HG03342 (cell line): Measurements from ENCODE around the gene TMCC3.
"Not testable (repeated sequence)": the region's sequence is repeated elsewhere in the genome, so short reads cannot be mapped to it uniquely, and the experiment has no call there.

Experiments
- ATAC-seq: cut with Tn5 transposase; IDR thresholded peaks from one replicate; pipeline ENCODE4 v1.9.1; 2021; ENCODE audit warnings: mild to moderate bottlenecking, moderate library complexity; ENCODE audit not compliant: unreplicated experiment

The TMCC3 gene

DNA sequence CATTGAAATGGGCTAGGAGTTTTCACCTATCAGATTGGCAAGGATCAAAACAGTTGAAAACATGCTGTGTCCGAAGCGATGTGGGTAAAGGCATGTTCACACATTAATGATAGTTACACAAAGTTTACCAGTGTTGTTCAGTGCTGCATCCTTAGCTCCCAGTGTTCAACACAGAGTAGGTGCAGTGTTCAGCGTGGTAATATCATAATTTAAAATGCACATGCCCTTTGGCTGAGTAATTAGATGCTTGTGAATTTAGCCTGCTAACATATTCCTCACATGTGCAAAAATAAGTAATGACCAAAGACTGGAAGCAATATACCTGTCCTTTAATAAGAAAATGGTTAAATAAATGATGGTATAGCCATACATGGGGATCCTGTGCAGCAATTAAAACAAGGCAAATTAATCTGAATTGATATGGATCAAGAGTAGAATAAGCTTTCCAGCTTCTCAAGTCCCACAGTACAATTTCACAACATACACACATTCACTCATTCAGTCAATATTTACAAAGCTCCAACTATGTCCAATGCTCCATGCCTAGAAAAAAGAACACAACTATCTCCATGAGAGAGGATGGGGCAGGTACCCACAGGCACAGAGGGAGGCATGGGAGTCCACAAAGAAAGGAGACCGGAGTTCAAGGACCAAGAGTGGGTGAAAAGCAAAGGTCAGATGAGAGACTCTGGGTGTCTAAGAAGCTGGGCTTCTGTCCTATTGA, 12.8 kb downstream of the TMCC3 start:
- ATAC-seq = no peak

DNA sequence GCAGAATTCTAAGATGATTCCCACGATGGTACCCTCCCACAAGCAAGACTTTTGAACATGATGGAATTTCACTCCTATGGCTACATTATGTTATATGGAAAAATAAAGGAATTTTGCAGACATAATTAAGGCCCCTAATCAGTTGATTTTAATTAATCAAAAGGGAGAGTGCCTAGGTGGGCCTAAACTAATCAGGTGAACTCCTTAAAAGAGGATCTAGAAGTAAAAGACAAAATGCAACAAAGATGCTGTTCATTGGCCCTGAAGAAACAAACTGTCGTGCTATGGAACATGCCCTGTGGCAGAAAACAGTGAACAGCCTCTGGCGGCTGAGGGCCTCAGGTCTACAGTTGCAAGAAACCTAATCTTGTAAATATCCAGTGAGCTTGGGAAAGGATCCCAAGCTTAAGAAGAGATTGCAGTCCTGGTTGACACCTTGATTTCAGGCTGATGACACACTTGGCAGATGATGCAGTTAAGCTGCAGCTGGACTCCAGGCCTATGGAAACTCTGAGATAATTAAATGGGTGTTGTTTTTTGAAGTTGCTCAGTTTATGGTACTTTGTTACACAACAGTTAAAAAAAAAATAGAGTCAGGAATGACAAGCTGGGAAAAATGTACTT, 13.8 kb downstream of the TMCC3 start:
- no peak for ATAC-seq

DNA sequence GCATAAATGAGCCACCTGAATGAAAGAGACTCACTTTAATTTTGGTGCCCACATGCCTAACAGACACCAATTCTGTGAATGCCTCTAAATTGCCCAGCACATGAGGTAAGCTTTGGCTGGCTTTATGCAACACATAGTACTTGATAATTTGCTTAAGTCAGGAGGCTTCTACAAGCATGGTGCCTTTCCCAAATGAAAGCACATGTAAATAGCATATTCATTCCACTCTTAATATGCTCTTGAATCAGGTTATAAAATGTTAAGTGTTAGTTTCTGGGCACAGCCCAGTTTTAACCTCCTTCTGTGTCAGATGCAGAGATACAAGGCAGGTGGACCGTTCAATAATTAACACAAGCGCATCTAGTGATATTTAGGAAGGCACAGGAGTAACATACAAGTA, 15.6 kb downstream of the TMCC3 start:
- ATAC-seq = no peak

DNA sequence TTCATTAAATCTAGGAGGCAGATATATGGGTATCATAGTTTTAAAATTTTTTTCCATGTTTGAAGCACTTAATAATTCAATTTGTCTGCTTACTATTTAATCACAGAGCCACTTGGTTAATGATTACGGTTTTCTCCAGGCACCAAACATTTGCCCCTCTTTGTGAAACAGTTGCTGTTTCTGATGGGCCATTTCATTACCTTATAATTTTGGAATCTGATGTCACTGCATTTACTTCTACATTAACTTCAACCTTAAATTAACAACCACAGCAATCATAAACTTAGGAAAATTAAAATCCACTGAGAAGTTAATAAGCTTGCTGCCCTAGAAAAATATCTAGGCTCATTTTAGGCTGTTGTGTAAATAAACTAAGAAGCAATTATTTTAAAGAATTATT, 17.0 kb downstream of the TMCC3 start:
- no peak for ATAC-seq

DNA sequence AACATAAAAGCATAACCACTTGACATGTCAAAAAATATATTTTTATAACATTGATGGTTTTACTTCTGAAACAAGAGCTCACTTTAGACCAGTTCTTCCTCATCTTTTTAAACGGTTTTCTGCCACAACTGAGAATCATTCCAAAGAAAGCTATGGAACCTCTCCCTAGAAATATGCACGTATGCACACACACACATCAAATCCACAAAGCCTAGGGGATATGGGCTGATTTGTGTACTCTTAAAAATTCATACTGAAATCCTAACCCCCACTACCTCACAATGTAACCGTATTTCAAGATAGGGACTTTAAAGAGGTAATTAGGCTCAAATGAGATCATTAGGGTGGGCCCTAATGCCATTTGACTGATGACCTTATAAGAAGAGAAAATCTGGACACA, 19.3 kb downstream of the TMCC3 start:
- ATAC-seq = no peak

DNA sequence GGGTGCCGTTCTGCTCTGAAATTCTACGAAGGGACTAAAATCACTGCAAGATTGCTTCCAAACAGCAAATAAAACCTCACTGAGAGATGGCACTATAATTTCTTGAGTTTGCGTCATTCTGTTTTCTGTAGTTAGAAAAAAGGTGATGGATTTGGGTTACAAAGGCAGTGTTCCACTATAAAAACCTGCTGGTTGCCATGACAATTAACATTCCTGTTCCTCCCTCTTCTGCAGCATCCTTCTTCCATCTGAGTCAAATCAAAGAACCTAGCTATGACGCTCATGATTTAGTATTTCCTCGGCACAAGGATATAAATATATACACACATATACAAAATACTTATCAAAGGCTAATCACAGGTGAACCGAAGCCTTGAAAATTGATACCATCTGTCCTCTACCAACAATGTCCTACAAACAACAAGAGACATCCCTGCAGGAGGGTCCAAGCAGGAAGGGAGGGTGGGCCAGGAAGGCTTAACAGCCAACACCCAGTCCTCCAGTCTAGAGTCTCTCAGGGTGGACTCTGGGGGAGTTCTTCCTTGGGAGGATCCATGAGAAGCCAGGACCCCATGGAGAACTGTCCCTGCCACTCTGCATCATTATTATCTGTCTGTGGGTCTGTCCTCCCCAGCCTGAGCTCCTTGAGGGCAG, 21.4 kb downstream of the TMCC3 start:
- ATAC-seq = no peak

DNA sequence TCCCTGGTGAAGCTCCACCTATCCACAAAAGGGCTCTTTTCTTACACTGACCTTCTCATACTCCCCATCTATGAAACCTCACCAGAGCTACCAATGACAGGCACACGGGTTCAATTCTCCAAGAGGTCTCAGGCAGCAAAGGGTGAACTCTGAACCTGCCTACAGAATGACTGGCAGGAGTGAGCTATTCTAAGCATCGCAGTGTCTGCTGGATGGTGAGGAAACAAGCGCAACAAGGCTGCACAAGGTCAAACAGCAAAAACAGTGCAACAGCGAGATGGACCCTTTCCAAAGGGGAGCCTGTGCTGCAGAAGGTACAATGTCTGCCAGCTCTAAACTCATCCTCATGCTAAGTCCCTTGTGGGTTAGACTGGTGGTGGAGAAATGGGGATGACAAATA, 22.0 kb downstream of the TMCC3 start:
- ATAC-seq = no peak

DNA sequence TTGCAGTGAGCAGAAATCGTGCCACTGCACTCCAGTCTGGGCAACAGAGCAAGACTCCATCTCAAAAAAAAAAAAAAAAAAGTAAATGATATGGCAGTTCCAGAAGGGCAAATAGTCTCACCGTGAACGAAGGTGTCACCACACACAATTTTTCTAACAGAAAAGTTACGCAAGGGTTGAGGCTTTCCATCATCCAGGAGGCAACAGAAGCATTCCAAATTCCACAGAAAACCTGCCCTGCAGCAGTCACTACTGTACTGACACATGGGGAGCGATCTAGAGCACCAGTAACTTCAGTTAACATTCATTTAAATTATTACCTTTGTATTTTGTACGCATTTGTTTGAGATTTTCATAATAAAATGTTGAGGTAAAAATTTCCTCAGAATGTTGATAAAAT, 24.8 kb downstream of the TMCC3 start:
- ATAC-seq = no peak

DNA sequence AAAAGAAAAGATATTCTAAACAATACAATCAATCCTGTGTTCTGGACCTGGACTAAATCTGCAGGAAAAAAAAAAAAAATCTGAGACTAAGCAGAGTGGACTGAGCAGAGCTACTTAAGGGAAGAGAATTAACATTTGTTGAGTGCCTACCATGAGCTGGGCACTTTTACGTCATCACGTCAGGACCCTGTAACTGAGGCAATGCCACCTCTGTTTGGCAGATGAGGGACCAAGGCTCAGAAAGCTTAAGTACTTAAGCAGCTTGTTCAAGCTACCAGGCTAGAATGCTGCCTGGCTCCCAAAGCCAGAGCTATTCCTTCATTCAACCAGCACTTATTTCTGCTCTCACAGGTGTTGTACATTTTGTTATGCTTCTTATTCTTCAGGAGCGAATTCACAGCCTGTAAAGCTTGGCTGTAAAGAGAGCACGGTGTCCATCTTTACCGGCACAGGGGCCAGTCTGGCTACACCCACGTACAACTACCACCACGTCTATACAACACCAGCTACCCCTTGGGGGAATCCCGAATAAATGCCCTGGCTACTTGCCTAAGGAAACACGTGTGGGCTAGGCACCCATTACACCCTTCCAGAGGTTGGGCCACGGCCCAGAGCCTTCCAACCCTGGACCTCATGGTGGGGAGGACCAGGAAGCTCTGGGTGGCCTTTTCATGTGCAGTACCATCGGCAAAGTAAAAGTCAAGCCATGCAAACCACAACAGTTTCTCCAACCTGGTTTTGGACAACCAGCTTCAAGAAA, 27.0 kb downstream of the TMCC3 start:
- no peak for ATAC-seq

DNA sequence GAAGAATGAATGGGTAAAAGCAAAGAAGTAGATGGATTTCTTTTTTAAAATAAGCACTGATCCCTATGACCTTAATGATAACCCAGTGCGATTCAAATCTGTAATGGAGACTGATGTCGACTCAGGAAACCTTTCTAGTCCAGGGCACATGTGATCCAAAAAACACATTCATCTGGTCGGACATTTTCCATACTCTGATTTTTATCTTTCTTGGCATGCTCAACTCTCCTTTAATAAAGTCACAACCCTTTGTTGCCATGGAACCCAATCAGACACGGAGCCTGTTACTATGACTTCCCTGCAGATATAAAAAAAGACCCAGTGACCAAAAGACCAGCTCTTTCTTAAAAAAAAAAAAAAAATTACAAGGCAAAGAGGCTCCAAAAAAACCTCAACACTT, 27.9 kb downstream of the TMCC3 start:
- no peak for ATAC-seq

DNA sequence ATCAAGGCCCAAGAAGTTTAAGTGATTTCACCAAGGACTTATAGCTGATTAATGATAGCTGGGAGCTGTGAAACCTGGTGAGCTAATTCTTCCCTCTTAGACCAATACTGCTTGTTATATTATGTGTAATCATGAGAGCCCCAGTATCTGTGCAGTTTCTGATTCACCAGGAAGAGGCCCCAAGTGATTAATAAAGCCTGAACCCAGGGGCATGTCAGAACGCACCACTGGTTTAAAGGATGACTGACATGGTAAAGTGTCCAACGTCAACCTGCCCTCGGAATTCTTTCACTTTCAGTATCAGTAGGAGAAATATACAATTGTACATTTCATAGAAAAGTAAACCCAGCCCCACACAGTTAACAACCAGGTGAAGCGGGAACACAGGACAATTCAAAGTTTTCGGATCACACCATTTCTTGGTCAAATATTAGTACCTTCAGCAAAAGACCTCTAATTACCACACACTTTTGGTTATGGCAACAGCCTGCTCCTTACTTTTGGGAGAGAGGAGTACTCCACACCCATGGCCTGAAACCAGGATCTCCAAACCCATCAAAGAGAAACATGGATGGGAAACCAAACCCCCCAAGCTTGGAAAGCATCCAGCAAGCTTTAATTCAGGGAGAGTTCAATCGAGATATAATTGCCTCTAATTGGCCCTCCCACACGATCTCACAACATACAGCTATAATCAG, 28.5 kb downstream of the TMCC3 start:
- ATAC-seq = peak; percentile 96

DNA sequence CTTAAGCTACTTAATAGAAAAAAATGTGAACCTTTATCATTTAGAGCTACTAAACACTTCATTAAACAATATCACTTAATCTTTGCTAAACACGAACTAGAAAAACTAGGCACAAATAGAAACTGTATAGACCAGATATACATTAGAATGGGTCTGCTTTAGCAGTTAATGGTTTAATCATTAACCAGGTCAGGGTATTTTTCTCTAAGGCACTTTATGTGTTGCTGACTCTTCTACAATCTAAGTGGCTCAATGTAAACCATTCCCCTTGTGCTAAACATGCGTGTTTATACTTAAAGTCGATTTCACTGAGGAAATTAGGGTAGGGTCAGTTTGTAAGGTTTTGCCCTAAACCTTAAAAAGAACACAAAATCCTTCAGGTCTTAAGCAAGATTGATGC, 29.7 kb downstream of the TMCC3 start:
- no peak for ATAC-seq

DNA sequence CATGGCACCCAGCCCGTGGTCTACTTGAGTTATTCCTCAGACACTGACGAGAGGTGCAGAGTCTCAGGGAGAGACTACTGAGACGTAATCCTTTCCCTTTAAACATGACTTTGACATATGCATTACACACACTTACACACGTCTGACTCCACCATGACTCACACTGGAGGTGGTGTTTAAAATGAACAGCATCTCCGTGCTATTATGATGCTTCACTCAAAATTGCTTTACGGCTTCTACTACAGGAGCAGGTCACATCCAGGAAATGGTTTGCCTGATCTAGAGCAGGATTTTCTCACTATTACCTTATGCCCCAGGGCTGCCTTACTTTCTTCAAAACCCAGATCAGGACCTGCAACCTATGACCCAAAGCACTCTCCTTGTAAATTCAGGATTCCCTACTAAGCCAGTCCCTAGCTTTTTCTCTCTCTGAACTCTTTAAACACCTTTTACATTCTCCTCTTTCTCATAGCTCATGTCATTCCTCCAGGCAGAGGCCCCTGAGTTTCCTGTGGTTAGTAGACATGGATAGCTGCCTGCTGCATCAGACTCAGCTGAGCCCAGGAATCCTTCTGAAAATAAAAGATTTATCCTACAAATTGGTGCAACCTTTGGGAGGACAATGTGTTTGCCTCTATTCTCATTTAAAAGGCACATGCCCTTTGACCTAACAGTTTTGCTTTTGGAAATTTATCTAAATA, 31.2 kb downstream of the TMCC3 start:
- no peak for ATAC-seq

DNA sequence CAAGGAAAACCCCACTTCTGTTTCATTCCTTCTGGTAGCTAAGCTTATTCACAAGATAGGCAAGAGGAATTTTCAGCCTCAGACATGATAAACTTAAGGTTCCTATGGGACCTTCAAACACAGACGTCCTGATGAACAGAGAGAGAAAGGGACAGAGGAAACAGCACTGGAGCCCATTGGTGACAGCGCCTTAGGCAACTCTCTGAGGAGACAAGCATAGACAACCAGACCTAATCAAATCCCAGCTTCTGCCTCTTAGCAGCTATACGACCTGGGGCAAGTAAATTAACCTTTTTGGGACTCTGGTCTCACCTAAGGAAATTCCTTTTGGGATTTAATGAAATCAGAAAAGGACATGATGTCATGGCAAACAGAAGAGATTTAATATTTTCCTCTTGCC, 33.3 kb downstream of the TMCC3 start:
- ATAC-seq = no peak

DNA sequence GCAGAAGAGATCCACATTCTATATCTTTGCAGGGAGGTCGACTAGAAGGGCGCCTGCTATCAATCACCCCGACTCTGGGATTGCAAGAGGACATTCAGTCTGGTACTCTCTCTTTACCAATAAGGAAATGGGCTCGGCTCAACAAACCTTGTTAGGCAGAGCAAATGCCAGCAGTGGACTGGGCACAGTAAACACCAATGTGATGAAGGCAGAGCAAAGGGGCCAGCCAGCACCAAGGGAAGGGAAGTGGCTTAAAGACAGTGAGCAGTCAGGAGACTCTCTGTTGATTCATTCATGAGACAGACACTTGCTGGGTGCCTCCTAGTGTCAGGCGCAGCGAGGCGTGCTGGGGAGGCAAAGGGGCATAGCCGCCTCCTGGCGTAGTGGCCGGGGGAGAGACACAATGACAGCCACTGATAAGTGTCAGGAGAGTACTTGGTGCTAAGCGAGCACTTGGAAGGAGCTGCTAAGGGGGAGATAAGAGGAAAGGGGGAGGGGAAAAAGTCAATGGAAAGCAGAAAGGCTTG, 34.1 kb downstream of the TMCC3 start:
- ATAC-seq = no peak

DNA sequence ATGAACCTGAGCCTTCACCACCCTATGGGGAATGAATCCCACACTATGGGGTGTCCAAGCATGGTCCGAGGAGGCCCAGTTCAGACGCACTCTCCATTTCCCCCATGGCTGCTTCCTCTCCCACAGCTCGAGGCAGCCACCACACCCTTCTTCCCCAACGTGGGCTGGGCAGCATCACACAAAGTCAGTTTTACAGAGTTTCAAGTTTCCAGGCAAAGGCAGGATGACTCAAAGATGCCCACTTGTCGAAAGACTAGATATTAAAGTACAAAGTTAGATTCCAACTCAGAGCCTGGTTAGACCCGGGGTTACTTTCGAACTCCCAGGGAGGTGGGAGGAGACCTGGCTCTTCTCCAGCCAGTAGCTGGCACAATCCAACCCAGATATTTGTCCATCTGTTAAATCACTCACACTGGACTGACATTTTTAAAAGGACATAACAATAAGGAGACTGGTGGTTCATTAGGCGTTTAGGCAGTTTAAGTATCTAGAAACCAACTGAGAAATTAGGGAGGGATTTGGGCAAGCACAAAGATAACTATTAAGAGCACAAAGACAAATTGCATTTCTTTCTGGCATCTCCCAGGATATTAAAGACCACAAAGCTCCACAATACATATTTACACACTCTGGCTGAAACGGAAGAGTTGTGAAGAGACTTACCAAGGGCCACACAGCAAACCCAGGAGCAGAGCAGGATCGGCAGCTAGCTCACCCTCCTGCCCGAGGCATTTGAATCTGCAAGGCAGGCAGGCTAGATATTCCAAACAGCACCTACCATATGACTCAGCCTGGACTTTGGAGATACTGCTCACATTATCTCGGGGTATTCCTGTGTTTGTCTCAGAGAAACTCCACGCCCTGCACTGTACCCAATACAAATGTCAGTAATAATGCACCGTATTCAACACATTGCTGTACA, 34.8 kb downstream of the TMCC3 start:
- ATAC-seq = no peak

DNA sequence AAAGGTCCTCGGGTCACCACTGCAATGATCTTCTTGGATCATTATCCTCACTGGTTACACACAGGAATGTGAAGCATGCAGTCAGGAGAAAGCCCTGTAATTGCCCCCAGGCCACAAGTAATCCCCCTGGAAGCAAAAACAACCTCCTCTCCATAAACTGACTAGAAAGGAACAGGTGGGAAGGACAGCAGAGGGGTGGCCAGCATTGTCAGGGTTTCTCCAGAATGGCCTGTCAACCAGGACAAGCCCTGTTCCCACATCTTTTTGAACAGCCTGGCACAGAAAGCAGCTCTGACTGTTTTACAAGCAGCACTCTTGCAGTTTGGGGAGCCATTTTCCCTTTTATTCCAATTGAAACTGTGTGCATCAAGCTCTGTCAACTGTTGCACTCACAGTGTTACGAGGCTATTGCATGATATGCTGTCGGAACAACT, 36.1 kb downstream of the TMCC3 start:
- no peak for ATAC-seq

DNA sequence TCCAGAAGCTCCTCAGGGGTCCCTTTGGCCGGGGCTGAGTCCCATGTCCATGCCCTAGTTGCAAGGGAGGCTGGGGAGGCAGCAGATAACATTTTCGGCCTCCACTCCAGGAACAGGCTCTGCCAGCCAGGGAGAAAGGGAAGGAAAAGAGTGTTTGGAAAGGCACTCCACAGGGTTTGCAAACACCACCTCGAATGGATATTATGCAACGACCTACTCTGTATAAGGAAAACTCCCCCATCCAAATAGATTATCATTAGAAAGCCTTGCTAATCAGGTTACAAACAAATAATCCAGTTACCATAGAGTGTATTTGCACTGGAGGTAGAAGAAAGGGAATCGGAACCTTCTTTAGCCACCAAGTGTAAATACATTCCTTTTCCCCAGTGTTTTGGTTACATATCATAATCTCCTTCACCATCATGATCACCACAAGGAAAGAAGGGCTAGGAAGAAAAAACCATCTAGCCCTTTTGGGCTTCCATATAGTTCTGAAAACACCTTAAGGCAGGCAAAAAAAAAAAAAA, 40.4 kb downstream of the TMCC3 start:
- ATAC-seq = no peak

DNA sequence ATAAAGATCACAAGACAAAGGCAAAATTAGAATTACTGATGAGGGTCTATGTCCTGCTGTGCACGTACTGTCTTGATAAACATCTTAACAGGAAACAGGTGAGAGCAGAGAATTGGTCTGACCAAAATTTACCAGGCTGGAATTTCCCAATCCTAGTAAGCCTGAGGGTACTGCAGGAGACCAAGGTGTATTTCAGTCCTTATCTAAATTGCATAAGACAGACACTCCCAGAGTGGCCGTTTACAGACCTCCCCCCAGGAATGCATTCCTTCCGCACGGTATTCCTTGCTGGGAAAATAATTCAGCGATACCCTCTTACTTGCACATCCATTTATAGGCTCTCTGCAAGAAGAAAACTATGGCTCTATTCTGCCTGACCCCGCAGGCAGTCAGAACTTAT, 43.5 kb downstream of the TMCC3 start:
- ATAC-seq = not testable (repeated sequence)
